Gastroesophageal sphincter (tissue), 4 donors: Measurements from ENCODE around the gene KIRREL3. TPM values are rescaled to one million over a fixed set of nuclear protein-coding genes. Genes with fewer than 3 reads are reported as not detected.
A peak's percentile ranks its signal among the peaks of the same experiment; 100 is the strongest.

Experiments used
- ATAC-seq: fragments of 150-250 bp; one replicate; pipeline ENCODE4 v1.9.1; 2016; ENCODE audit warnings: mild to moderate bottlenecking, moderate library complexity
- H3K27ac ChIP-seq, 4 donors: fragments of 200-600 bp; sonication (generic) in 3 of 4; 1 replicate in 3 of 4; 2 replicates in 1 of 4; pipeline ENCODE4 v1.5.1; 2016 to 2019
- H3K27me3 ChIP-seq: fragments of 200-600 bp; sonication (generic); one replicate; pipeline ENCODE4 v1.5.1; 2019
- H3K36me3 ChIP-seq, 2 donors: fragments of 200-600 bp; sonication (generic); one replicate each; pipeline ENCODE4 v1.5.1; 2019; ENCODE audit warnings: control low read depth in 1 of 2
- H3K4me1 ChIP-seq, 3 donors: fragments of 200-600 bp; sonication (generic); 1 replicate in 2 of 3; 2 replicates in 1 of 3; pipeline ENCODE4 v1.5.1; 2016 to 2019; ENCODE audit warnings: control low read depth in 2 of 3
- H3K4me3 ChIP-seq, 2 donors: fragments of 200-600 bp; sonication (generic); one replicate each; pipeline ENCODE4 v1.5.1; 2019; ENCODE audit warnings: mild to moderate bottlenecking in 1 of 2, moderate library complexity in 1 of 2
- H3K9me3 ChIP-seq, 3 donors: fragments of 200-600 bp; sonication (generic); one replicate each; pipeline ENCODE4 v1.5.1; 2017 to 2019; ENCODE audit warnings: control low read depth in 2 of 3
- CTCF ChIP-seq, 4 experiments: fragments of 200-600 bp in 2 of 4; fragments of 450-650 bp in 2 of 4; sonication (generic) in 1 of 4; IDR thresholded peaks; one replicate each; pipeline ENCODE4 v1.5.1; 2017 to 2019; ENCODE audit warnings: antibody characterized with exemption in 4 of 4, mild to moderate bottlenecking in 2 of 4, moderate library complexity in 2 of 4
- EP300 ChIP-seq: sonication (generic); formaldehyde crosslinking; IDR thresholded peaks from one replicate; pipeline ENCODE4 v1.6.1; 2017; ENCODE audit warnings: antibody characterized with exemption, mild to moderate bottlenecking
- POLR2A ChIP-seq, 2 donors: fragments of 450-650 bp; IDR thresholded peaks; one replicate each; pipeline ENCODE4 v1.6.1; 2017; ENCODE audit warnings: antibody characterized with exemption in 2 of 2, mild to moderate bottlenecking in 2 of 2, moderate library complexity in 1 of 2
- POLR2AphosphoS5 ChIP-seq: sonication (generic); formaldehyde crosslinking; IDR thresholded peaks from one replicate; pipeline ENCODE4 v1.6.1; 2017; ENCODE audit warnings: antibody characterized with exemption
- WGBS, 2 donors: methylation state at CpG; one replicate each; pipeline ENCODE4 v1.1.5; 2018; ENCODE audit warnings: low coverage in 1 of 2; 5-methylcytosine and 5-hydroxymethylcytosine counted together
- total RNA-seq, 4 donors: library from RNA; depleted of rRNA; stranded (reverse); fragments of >200 nt; gene quantifications; one replicate each; pipeline ENCODE4 v1.1.0, GENCODE V29; 2016

The KIRREL3 gene
- total RNA-seq, 4 donors from 2014 or later = 0.54 to 3.9 (median 1.4) TPM

GRCh38 chr11:126414615-126415014, 586.0 kb downstream of the KIRREL3 start:
- WGBS, 2 donors = 41% methylated on average over 3 to 4 of the region's 5 CpGs

GRCh38 chr11:126413843-126414405, 586.6 kb downstream of the KIRREL3 start:
- Histone ChIP-seq H3K9me3 (no peaks in the 10 kb centered on the region), H3K27ac (peak overlapping the region in 3 of 4 donors; percentile 86 to 89 (median 88)), H3K4me3 (no peak overlapping the region), H3K36me3 (peaks cover 0 to 40% of the 10 kb centered on the region in 2 donors), H3K27me3 (no peaks in the 10 kb centered on the region), H3K4me1 (peaks cover 12 to 75% (median 26%) of the 10 kb centered on the region in 3 donors)
- ATAC-seq = no peak
- no CpG with 5 or more reads among the region's 9 CpGs for WGBS, 2 donors
- TF ChIP-seq POLR2AphosphoS5 (no peak), EP300 (no peak), CTCF (IDR thresholded peaks at IDR 0.05) (no peak), POLR2A (IDR thresholded peaks at IDR 0.05) (no peak)

More at GRCh38 chr11:126414615-126415014, 586.0 kb downstream of the KIRREL3 start:
- Histone ChIP-seq H3K4me3 (no peak overlapping the region), H3K27ac (peak overlapping the region; percentile 15 to 89 (median 87)), H3K4me1 (peaks cover 12 to 75% (median 26%) of the 10 kb centered on the region in 3 donors), H3K27me3 (no peaks in the 10 kb centered on the region), H3K9me3 (no peaks in the 10 kb centered on the region), H3K36me3 (peaks cover 0 to 34% of the 10 kb centered on the region in 2 donors)
- no peak for TF ChIP-seq POLR2AphosphoS5
- no peak for TF ChIP-seq POLR2A (IDR thresholded peaks at IDR 0.05)
- no peak for TF ChIP-seq CTCF (IDR thresholded peaks at IDR 0.05)
- TF ChIP-seq EP300 = no peak
- ATAC-seq = peak; percentile 4

- no peaks in the 10 kb centered on the region for H3K9me3 ChIP-seq
- no peak overlapping the region for H3K4me3 ChIP-seq
- no peaks in the 10 kb centered on the region for H3K27me3 ChIP-seq
- H3K27ac ChIP-seq = peak overlapping the region in 3 of 4 donors; percentile 86 to 89 (median 88)
- WGBS, 2 donors = 79 to 100% methylated on average over 1 to 4 of the region's 11 CpGs
- peaks cover 12 to 75% (median 26%) of the 10 kb centered on the region in 3 donors for H3K4me1 ChIP-seq
- TF ChIP-seq EP300 (no peak), POLR2AphosphoS5 (no peak), POLR2A (IDR thresholded peaks at IDR 0.05) (no peak), CTCF (IDR thresholded peaks at IDR 0.05) (no peak)
- no peak for ATAC-seq
- H3K36me3 ChIP-seq = peaks cover 0 to 45% of the 10 kb centered on the region in 2 donors
Measured at GRCh38 chr11:126413426-126413825, 587.1 kb downstream of the KIRREL3 start.

GRCh38 chr11:126411971-126412381, 588.6 kb downstream of the KIRREL3 start:
- WGBS, 2 donors = 62 to 83% methylated on average over 6 of the region's 6 CpGs
- H3K36me3 ChIP-seq = peaks cover 0 to 60% of the 10 kb centered on the region in 2 donors
- no peaks in the 10 kb centered on the region for H3K9me3 ChIP-seq
- H3K4me3 ChIP-seq = no peak overlapping the region
- no peak for TF ChIP-seq EP300
- peaks cover 12 to 70% (median 26%) of the 10 kb centered on the region in 3 donors for H3K4me1 ChIP-seq
- peak; percentile 12 for ATAC-seq
- peak overlapping the region in 3 of 4 donors; percentile 69 to 86 (median 71) for H3K27ac ChIP-seq
- H3K27me3 ChIP-seq = no peaks in the 10 kb centered on the region

- H3K4me3 ChIP-seq = no peak overlapping the region
- 22 to 38% methylated on average over 5 of the region's 6 CpGs for WGBS, 2 donors
- peaks cover 7 to 56% (median 16%) of the 10 kb centered on the region in 3 donors for H3K4me1 ChIP-seq
- ATAC-seq = peak; percentile 21
- H3K27ac ChIP-seq = peak overlapping the region in 3 of 4 donors; percentile 69 to 86 (median 71)
- H3K27me3 ChIP-seq = no peaks in the 10 kb centered on the region
- TF ChIP-seq CTCF (IDR thresholded peaks at IDR 0.05) (no peak), POLR2AphosphoS5 (no peak), EP300 (no peak), POLR2A (IDR thresholded peaks at IDR 0.05) (no peak)
- peaks cover 0 to 67% of the 10 kb centered on the region in 2 donors for H3K36me3 ChIP-seq
- H3K9me3 ChIP-seq = no peaks in the 10 kb centered on the region
Measured at GRCh38 chr11:126410649-126411048, 589.9 kb downstream of the KIRREL3 start.
